Effector memory CD4-positive, alpha-beta T cell (primary cell): ENCODE data around the gene SLC2A1.

Source experiments
- DNase-seq, 3 donors: peaks; one replicate each; pipeline ENCODE4 v3.0.0-alpha.2; 2020
- H3K27ac ChIP-seq: 2 replicates; pipeline ENCODE4 v1.7.0; 2013; ENCODE audit warnings: mild to moderate bottlenecking, low read length, moderate library complexity; ENCODE audit not compliant: insufficient read depth, poor library complexity, severe bottlenecking
- H3K27me3 ChIP-seq: replicated peaks from 2 replicates; pipeline ENCODE4 v1.7.0; 2013; ENCODE audit warnings: mild to moderate bottlenecking, low read length; ENCODE audit not compliant: insufficient read depth, control insufficient read depth, poor library complexity, severe bottlenecking
- H3K36me3 ChIP-seq: 2 replicates; pipeline ENCODE4 v1.7.0; 2013; ENCODE audit warnings: mild to moderate bottlenecking, low read length, moderate library complexity; ENCODE audit not compliant: control insufficient read depth, insufficient read depth
- H3K4me1 ChIP-seq: 2 replicates; pipeline ENCODE4 v1.7.0; 2013; ENCODE audit warnings: low read length, mild to moderate bottlenecking; ENCODE audit not compliant: control insufficient read depth, insufficient read depth, poor library complexity, severe bottlenecking
- H3K4me3 ChIP-seq: 2 replicates; pipeline ENCODE4 v1.7.0; 2013; ENCODE audit warnings: low read length, low read depth, mild to moderate bottlenecking; ENCODE audit not compliant: insufficient read depth, poor library complexity, severe bottlenecking
- H3K9me3 ChIP-seq: 2 replicates; pipeline ENCODE4 v1.7.0; 2013; ENCODE audit warnings: mild to moderate bottlenecking, low read length, moderate library complexity; ENCODE audit not compliant: control insufficient read depth

Gene SLC2A1

DNA sequence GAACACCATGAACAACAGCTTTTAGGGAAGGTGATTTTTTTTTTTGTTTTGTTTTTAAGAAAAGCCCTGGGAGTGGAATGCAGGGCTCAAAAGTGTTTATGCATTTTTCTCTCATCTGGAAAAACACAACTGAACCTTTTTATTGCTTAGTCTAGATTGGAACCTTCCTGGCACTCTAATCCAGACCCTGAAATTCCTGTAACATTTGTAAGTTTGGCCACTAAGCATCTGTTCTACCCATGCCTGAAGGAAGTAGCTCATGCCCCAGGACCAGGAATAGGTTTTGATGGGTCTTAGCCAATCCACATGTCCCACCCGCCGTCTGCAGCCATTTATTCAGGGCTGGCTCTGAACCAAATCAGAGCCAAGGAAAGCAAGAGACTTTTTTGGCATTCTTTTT lies 39.7 kb upstream of the SLC2A1 start:
- H3K9me3 ChIP-seq, result no peaks in the 10 kb centered on the region
- H3K4me1 ChIP-seq, result no peaks in the 10 kb centered on the region
- no peak overlapping the region for H3K4me3 ChIP-seq
- no peak for DNase-seq
- H3K36me3 ChIP-seq, result no peaks in the 10 kb centered on the region
- no peak overlapping the region for H3K27ac ChIP-seq
- no peaks in the 10 kb centered on the region for H3K27me3 ChIP-seq

DNA sequence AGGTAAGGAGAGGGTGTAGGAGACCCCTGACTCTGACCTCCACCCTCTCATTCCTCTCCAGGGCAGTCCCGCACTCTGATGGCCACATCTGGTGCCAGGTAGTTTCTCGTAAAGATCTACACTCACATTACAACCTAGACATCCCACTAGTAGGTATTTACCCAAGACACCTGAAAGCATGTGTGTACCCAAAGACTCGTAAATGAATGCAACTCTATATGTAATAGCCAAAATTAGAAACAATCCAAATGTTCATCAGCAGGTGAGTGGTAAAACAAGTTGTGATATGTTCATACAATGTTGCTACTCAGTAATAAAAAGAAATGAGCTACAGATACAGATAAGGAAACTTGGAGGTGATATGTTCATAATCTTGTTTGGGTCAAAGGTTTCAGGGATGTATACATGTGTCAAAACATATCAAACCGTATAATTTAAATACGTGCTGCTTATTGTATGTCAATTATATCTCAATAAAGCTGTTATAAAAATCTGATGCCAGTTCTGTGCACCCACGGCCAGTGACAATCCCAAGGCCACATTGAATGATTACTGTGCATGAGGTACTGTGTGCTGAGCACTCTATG lies 37.8 kb upstream of the SLC2A1 start:
- Histone ChIP-seq H3K4me1 (no peaks in the 10 kb centered on the region), H3K27me3 (no peaks in the 10 kb centered on the region)

GRCh38 chr1:42993502-42994136 lies 35.0 kb upstream of the SLC2A1 start:
- H3K4me1 ChIP-seq, result no peaks in the 10 kb centered on the region
- H3K9me3 ChIP-seq, result no peaks in the 10 kb centered on the region
- no peaks in the 10 kb centered on the region for H3K36me3 ChIP-seq
- DNase-seq, result no peak
- H3K27me3 ChIP-seq, result no peaks in the 10 kb centered on the region
- H3K27ac ChIP-seq, result no peak overlapping the region
- H3K4me3 ChIP-seq, result no peak overlapping the region

More for the DNA sequence above, 37.8 kb upstream of the SLC2A1 start:
- no peaks in the 10 kb centered on the region for H3K9me3 ChIP-seq
- DNase-seq, result no peak
- H3K27ac ChIP-seq, result no peak overlapping the region
- H3K4me3 ChIP-seq, result no peak overlapping the region
- no peaks in the 10 kb centered on the region for H3K36me3 ChIP-seq

DNA sequence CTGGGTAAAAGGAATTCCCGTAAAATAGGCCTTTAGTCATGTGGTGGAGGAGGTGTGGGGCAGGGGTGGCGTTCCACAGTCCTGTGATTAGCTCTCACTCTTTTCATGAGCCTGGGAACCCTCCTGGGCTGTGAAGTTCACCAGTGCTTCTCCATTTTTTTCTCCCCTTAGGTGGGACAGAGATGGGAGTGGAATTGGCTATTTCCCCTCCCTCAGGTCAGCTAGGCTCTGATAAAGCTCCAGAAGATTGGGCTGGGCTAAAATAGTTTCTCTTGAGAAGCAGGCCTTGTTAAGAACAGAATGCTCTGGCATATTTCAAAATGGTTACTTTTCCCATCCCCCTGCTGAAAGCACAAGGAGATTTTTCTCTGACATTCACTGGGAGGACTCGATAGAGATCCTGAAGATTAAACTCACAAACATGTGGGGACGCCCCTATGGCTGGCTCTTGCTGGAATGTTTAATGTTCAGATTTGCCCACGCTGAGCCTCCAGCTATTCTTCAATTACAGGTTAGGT lies 33.4 kb upstream of the SLC2A1 start:
- no peaks in the 10 kb centered on the region for H3K36me3 ChIP-seq
- H3K27me3 ChIP-seq, result no peaks in the 10 kb centered on the region
- H3K4me3 ChIP-seq, result no peak overlapping the region
- H3K27ac ChIP-seq, result no peak overlapping the region
- H3K4me1 ChIP-seq, result no peaks in the 10 kb centered on the region
- H3K9me3 ChIP-seq, result no peaks in the 10 kb centered on the region
- DNase-seq, result no peak

DNA sequence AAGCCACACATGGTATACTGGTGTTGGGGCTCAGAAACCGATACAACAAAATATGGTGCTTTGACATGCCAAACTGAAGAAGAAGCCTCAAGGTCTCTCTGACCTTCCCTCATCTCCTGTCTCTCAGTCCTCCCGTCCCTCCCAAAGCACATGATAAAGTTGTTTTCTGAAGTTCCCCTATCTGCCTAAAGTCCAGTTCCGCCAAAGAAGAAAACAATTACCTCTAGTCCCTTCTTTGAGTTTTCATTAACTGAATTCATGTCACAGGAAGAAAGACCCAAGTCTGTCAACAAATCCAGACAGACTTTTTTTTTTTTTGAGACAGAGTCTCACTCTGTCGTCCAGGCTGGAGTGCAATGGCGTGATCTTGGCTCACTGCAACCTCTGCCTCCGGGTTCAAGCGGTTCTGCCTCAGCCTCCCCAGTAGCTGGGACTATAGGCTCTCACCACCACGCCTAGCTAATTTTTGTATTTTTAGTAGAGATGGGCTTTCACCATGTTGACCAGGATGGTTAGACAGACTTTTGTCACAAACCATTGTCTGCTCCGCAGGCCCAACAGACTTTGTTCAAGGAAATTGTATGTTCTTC lies 32.2 kb upstream of the SLC2A1 start:
- Histone ChIP-seq H3K36me3 (no peaks in the 10 kb centered on the region), H3K4me1 (no peaks in the 10 kb centered on the region), H3K27me3 (no peaks in the 10 kb centered on the region), H3K9me3 (no peaks in the 10 kb centered on the region), H3K27ac (no peak overlapping the region), H3K4me3 (no peak overlapping the region)
- DNase-seq, result no peak

DNA sequence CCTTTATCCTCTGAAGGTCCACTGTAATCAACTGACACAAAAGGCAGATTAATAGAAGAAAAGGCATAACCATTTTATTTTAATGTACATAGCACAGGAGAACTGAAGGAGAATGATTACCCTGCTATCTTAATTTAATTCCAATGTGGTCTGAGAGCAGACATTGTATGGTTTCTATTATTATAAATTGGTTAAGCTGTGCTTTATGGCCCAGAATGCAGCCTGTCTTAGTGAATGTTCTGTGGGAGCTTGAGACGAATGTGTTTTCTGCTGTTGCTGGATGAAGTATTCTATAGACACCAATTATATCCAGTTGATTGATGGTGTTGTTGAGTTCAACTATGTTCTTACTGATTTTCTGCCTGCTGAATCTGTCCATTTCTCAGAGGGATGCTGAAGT lies 25.0 kb upstream of the SLC2A1 start:
- Histone ChIP-seq H3K4me3 (no peak overlapping the region), H3K9me3 (no peaks in the 10 kb centered on the region), H3K27ac (no peak overlapping the region), H3K27me3 (no peaks in the 10 kb centered on the region), H3K36me3 (no peaks in the 10 kb centered on the region), H3K4me1 (no peaks in the 10 kb centered on the region)
- no peak for DNase-seq

GRCh38 chr1:42983253-42983652 lies 24.6 kb upstream of the SLC2A1 start:
- Histone ChIP-seq H3K4me1 (no peaks in the 10 kb centered on the region), H3K9me3 (no peaks in the 10 kb centered on the region), H3K36me3 (no peaks in the 10 kb centered on the region), H3K4me3 (no peak overlapping the region), H3K27me3 (no peaks in the 10 kb centered on the region), H3K27ac (no peak overlapping the region)
- no peak for DNase-seq

DNA sequence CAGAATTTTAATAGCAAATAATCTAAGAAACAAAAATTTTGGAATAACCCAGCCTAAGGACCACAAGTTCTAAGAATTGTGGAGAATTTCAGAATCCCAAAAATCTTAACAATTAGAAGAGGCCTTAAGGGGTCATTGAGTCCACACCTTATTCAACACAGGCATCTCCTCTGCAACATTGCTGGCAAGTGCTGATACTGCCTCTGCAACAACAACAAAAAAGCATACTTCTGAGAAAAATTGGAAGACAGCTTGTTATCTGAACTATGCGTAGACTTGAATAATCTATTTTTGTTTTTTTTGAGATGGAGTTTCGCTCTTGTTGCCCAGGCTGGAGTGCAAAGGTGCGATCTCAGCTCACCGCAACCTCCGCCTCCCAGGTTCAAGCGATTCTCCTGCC lies 24.0 kb upstream of the SLC2A1 start:
- no peak overlapping the region for H3K27ac ChIP-seq
- no peaks in the 10 kb centered on the region for H3K9me3 ChIP-seq
- no peak overlapping the region for H3K4me3 ChIP-seq
- H3K27me3 ChIP-seq, result no peaks in the 10 kb centered on the region
- DNase-seq, result no peak
- H3K4me1 ChIP-seq, result no peaks in the 10 kb centered on the region
- no peaks in the 10 kb centered on the region for H3K36me3 ChIP-seq

DNA sequence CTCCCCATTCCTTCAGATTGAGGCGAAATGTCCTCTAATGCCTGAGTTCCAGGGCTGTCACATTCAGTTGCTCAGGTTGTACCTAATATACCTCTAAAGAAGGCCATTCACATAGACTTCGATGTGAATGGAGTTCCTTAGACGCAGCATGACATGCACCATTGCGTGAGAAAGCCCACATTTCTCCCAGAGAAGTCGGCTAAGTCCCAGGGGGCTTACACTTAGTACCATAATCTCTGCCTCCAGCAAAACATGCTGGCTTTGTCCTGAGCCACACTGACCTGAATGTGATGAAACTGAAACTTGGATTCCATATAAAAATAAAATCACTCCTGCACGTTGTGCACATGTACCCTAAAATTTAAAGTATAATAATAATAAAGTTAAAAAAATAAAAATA lies 23.2 kb upstream of the SLC2A1 start:
- no peak overlapping the region for H3K27ac ChIP-seq
- no peak overlapping the region for H3K4me3 ChIP-seq
- H3K27me3 ChIP-seq, result no peaks in the 10 kb centered on the region
- H3K36me3 ChIP-seq, result no peaks in the 10 kb centered on the region
- no peak for DNase-seq
- H3K4me1 ChIP-seq, result no peaks in the 10 kb centered on the region
- H3K9me3 ChIP-seq, result no peaks in the 10 kb centered on the region

- no peak overlapping the region for H3K4me3 ChIP-seq
- no peak overlapping the region for H3K27ac ChIP-seq
- no peaks in the 10 kb centered on the region for H3K27me3 ChIP-seq
- H3K36me3 ChIP-seq, result no peaks in the 10 kb centered on the region
- DNase-seq, result no peak
- no peaks in the 10 kb centered on the region for H3K9me3 ChIP-seq
- H3K4me1 ChIP-seq, result no peaks in the 10 kb centered on the region
Measured at GRCh38 chr1:42981255-42981805, 22.7 kb upstream of the SLC2A1 start.
